HEK293 (cell line): ENCODE measurements around the gene POLR3E.

ENCODE experiments used
- CTCF ChIA-PET: fragments of 350-600 bp; formaldehyde crosslinking; extraction: SDS; loops from one replicate; lab custom pipeline; 2021; ENCODE audit warnings: antibody characterized with exemption; lab: Yijun Ruan, JAX
- POLR2A ChIA-PET: fragments of 300-600 bp; formaldehyde crosslinking; extraction: SDS; loops from one replicate; lab custom pipeline; 2020; ENCODE audit warnings: antibody characterized with exemption, inconsistent platforms; lab: Yijun Ruan, JAX
- H3K27ac ChIP-seq: fragments of 200-500 bp; sonication (Bioruptor generic); 2 replicates; pipeline ENCODE4 v1.5.1; 2014; ENCODE audit warnings: low read depth, low read length, control low read depth, inconsistent platforms; ENCODE audit errors: extremely low read depth
- H3K36me3 ChIP-seq, 2 experiments: fragments of 200-500 bp in 1 of 2; sonication (Bioruptor generic) in 1 of 2; 1 replicate in 1 of 2; 2 replicates in 1 of 2; pipeline ENCODE4 v1.5.1; 2014 to 2017; ENCODE audit warnings: inconsistent platforms in 2 of 2, low read length in 2 of 2; ENCODE audit not compliant: control insufficient read depth in 2 of 2, insufficient read depth in 1 of 2
- H3K4me1 ChIP-seq: fragments of 200-500 bp; sonication (Bioruptor generic); 2 replicates; pipeline ENCODE4 v1.5.1; 2014; ENCODE audit warnings: mild to moderate bottlenecking, low read length, inconsistent platforms; ENCODE audit not compliant: control insufficient read depth, insufficient read depth
- H3K4me3 ChIP-seq: 2 replicates; pipeline ENCODE4 v1.5.1; 2011; ENCODE audit warnings: low read depth, mild to moderate bottlenecking, control low read depth, low read length, moderate library complexity
- H3K9me3 ChIP-seq: fragments of 200-500 bp; sonication (Bioruptor generic); 2 replicates; pipeline ENCODE4 v1.5.1; 2014; ENCODE audit warnings: low read depth, low read length, inconsistent platforms; ENCODE audit not compliant: control insufficient read depth, insufficient read depth
- GLI2 ChIP-seq: fragments of 450-650 bp; formaldehyde crosslinking; IDR thresholded peaks from 2 replicates; pipeline ENCODE4; 2017; ENCODE audit warnings: missing biosample characterization, missing genetic modification characterization, low read depth, borderline replicate concordance
- HOXA7 ChIP-seq: sonication (generic); formaldehyde crosslinking; IDR thresholded peaks from 2 replicates; pipeline ENCODE4 v1.8.1; 2022; ENCODE audit warnings: missing genetic modification reagents, borderline replicate concordance
- KLF1 ChIP-seq: fragments of 450-650 bp; formaldehyde crosslinking; IDR thresholded peaks from 2 replicates; pipeline ENCODE4 v1.5.1; 2016; ENCODE audit warnings: missing biosample characterization, missing genetic modification characterization
- KLF16 ChIP-seq: fragments of 450-650 bp; formaldehyde crosslinking; IDR thresholded peaks from 2 replicates; pipeline ENCODE4 v1.5.1; 2017; ENCODE audit warnings: missing biosample characterization, missing genetic modification characterization
- KLF7 ChIP-seq: fragments of 450-650 bp; formaldehyde crosslinking; IDR thresholded peaks from 2 replicates; pipeline ENCODE4 v1.5.1; 2016; ENCODE audit warnings: missing biosample characterization, missing genetic modification characterization, borderline replicate concordance
- PBX3 ChIP-seq: sonication (generic); formaldehyde crosslinking; IDR thresholded peaks from 2 replicates; pipeline ENCODE4 v1.8.1; 2022; ENCODE audit warnings: mild to moderate bottlenecking, moderate library complexity, missing genetic modification reagents
- REST ChIP-seq: fragments of 450-650 bp; formaldehyde crosslinking; IDR thresholded peaks from 2 replicates; pipeline ENCODE4 v1.5.1; 2016; ENCODE audit warnings: missing biosample characterization, missing genetic modification characterization
- WT1 ChIP-seq: fragments of 450-650 bp; formaldehyde crosslinking; IDR thresholded peaks from 2 replicates; pipeline ENCODE4 v1.5.1; 2016; ENCODE audit warnings: missing biosample characterization, missing genetic modification characterization
- ZBTB11 ChIP-seq: fragments of 450-650 bp; formaldehyde crosslinking; conservative IDR thresholded peaks from 2 replicates; pipeline ENCODE4 v1.5.1; 2016; ENCODE audit warnings: low read depth, missing biosample characterization, missing genetic modification characterization
- ZBTB8A ChIP-seq: fragments of 450-650 bp; formaldehyde crosslinking; IDR thresholded peaks from 2 replicates; pipeline ENCODE4 v1.5.1; 2016; ENCODE audit warnings: missing biosample characterization, missing genetic modification characterization
- ZIC2 ChIP-seq: fragments of 450-650 bp; formaldehyde crosslinking; IDR thresholded peaks from 2 replicates; pipeline ENCODE4 v1.5.1; 2016; ENCODE audit warnings: missing biosample characterization, missing genetic modification characterization
- ZNF157 ChIP-seq: fragments of 450-650 bp; formaldehyde crosslinking; IDR thresholded peaks from 2 replicates; pipeline ENCODE4 v1.5.1; 2016; ENCODE audit warnings: missing biosample characterization, missing genetic modification characterization
- ZNF169 ChIP-seq: fragments of 450-650 bp; formaldehyde crosslinking; IDR thresholded peaks from 2 replicates; pipeline ENCODE4 v1.5.1; 2016; ENCODE audit warnings: missing biosample characterization, missing genetic modification characterization
- ZNF350 ChIP-seq: fragments of 450-650 bp; formaldehyde crosslinking; IDR thresholded peaks from 2 replicates; pipeline ENCODE4 v1.5.0; 2017; ENCODE audit warnings: missing biosample characterization, mild to moderate bottlenecking, missing genetic modification characterization
- ZNF510 ChIP-seq: fragments of 450-650 bp; formaldehyde crosslinking; IDR thresholded peaks from 2 replicates; pipeline ENCODE4 v1.5.1; 2018; ENCODE audit warnings: mild to moderate bottlenecking, missing genetic modification characterization, missing biosample characterization; ENCODE audit not compliant: insufficient replicate concordance
- ZNF530 ChIP-seq: fragments of 450-650 bp; formaldehyde crosslinking; IDR thresholded peaks from 2 replicates; pipeline ENCODE4 v1.5.1; 2016; ENCODE audit warnings: low read depth, missing biosample characterization, missing genetic modification characterization
- ZNF621 ChIP-seq: fragments of 450-650 bp; formaldehyde crosslinking; IDR thresholded peaks from 2 replicates; pipeline ENCODE4 v1.5.1; 2017; ENCODE audit warnings: missing biosample characterization, missing genetic modification characterization
- ZNF624 ChIP-seq: fragments of 450-650 bp; formaldehyde crosslinking; IDR thresholded peaks from 2 replicates; pipeline ENCODE4 v1.5.1; 2017; ENCODE audit warnings: missing biosample characterization, missing genetic modification characterization
- ZNF629 ChIP-seq: fragments of 450-650 bp; formaldehyde crosslinking; IDR thresholded peaks from 2 replicates; pipeline ENCODE4 v1.5.1; 2017; ENCODE audit warnings: missing biosample characterization, missing genetic modification characterization
- ZNF707 ChIP-seq: fragments of 450-650 bp; formaldehyde crosslinking; IDR thresholded peaks from 2 replicates; pipeline ENCODE4 v1.5.1; 2016; ENCODE audit warnings: missing biosample characterization, missing genetic modification characterization
- ZSCAN18 ChIP-seq: fragments of 450-650 bp; formaldehyde crosslinking; IDR thresholded peaks from 2 replicates; pipeline ENCODE4 v1.5.1; 2016; ENCODE audit warnings: missing biosample characterization, missing genetic modification characterization

The POLR3E gene

GRCh38 chr16:22357635-22357971 is 60.4 kb downstream of the POLR3E start (continued):
- TF ChIP-seq ZBTB11 (tag by site-specific recombination) (no peak), ZSCAN18 (no peak), ZNF530 (tag by site-specific recombination) (no peak)

- H3K36me3 ChIP-seq: peaks cover 0 to 16% of the 10 kb centered on the region in 2 experiments; a peak in 2 of 3 replicates
- ChIA-PET POLR2A (interaction anchor here (1.0 to 1.5 kb wide), 2 partner anchors 15 to 29 kb away, joined by 3 to 5 read pairs; no protein-coding TSS in a partner anchor), CTCF (interaction anchor here (0.7 to 0.8 kb wide), 3 partner anchors 8 to 33 kb away, joined by 3 read pairs; no protein-coding TSS in a partner anchor)
- no peak for TF ChIP-seq ZSCAN18
- TF ChIP-seq ZIC2 (tag by site-specific recombination): no peak
- no peak for TF ChIP-seq REST
- TF ChIP-seq ZNF510 (tag by site-specific recombination): no peak
- TF ChIP-seq ZNF621 (tag by site-specific recombination): no peak
- no peak for TF ChIP-seq HOXA7
- TF ChIP-seq KLF1 (tag by site-specific recombination): no peak
- TF ChIP-seq PBX3 (CRISPR knock-in tag): no peak
- no peak for TF ChIP-seq KLF16 (tag by site-specific recombination)
- TF ChIP-seq ZNF350 (tag by site-specific recombination): no peak
- no peak for TF ChIP-seq ZNF629 (tag by site-specific recombination)
- no peak for TF ChIP-seq GLI2 (tag by site-specific recombination)
- TF ChIP-seq ZNF169 (tag by site-specific recombination): no peak
- no peak for TF ChIP-seq ZNF624
- TF ChIP-seq ZNF157: no peak
- TF ChIP-seq ZNF707 (tag by site-specific recombination): no peak
- TF ChIP-seq ZBTB8A (tag by site-specific recombination): no peak
- TF ChIP-seq KLF7: no peak
- no peak for TF ChIP-seq WT1 (tag by site-specific recombination)
- no peak overlapping the region for H3K27ac ChIP-seq
- peaks cover 14% of the 10 kb centered on the region for H3K4me1 ChIP-seq
- H3K4me3 ChIP-seq: no peak overlapping the region
- no peaks in the 10 kb centered on the region for H3K9me3 ChIP-seq
Observed at GRCh38 chr16:22358000-22358399, 60.8 kb downstream of the POLR3E start.
